IMR-90 (cell line): ENCODE results near the gene YAE1. TPM values are rescaled to one million over a fixed set of nuclear protein-coding genes. Genes with fewer than 3 reads are reported as not detected.

ENCODE experiments used
- ATAC-seq: fragments of 200-7000 bp; cut with Tn5 transposase; 2 replicates; pipeline ENCODE4 v1.9.1; 2020; ENCODE audit warnings: low read depth, mild to moderate bottlenecking, moderate library complexity
- BruUV-seq: library from RNA; stranded (reverse); fragments of 400-500 nt; replicated peaks from 2 replicates; lab custom pipeline; 2021; lab: Mats Ljungman, UMichigan
- CTCF ChIA-PET: fragments of 300-600 bp; formaldehyde crosslinking; extraction: SDS; loops from one replicate; lab custom pipeline; 2021; ENCODE audit warnings: antibody characterized with exemption; lab: Yijun Ruan, JAX
- POLR2A ChIA-PET: fragments of 300-600 bp; sonication (Branson Sonifier 250); formaldehyde crosslinking; loops from one replicate; lab custom pipeline; 2022; ENCODE audit warnings: antibody characterized with exemption; ENCODE audit not compliant: unreplicated experiment; lab: Charles Lee
- DNase-seq: peaks from one replicate; pipeline ENCODE4 v3.0.0; 2013
- H2AFZ ChIP-seq: replicated peaks from 2 replicates; pipeline ENCODE3; 2013; ENCODE audit warnings: low read length, mild to moderate bottlenecking; ENCODE audit not compliant: poor library complexity
- H2AK5ac ChIP-seq: 2 replicates; pipeline ENCODE4 v1.6.1; 2013; ENCODE audit warnings: low read depth, low read length, inconsistent platforms
- H2AK9ac ChIP-seq: replicated peaks from 2 replicates; pipeline ENCODE3; 2013; ENCODE audit warnings: mild to moderate bottlenecking, low read depth, low read length, moderate library complexity; ENCODE audit not compliant: poor library complexity
- H2BK120ac ChIP-seq: 2 replicates; pipeline ENCODE4 v1.6.1; 2013; ENCODE audit warnings: low read depth, low read length, inconsistent platforms
- H2BK15ac ChIP-seq: 3 replicates; pipeline ENCODE4 v1.6.1; 2013; ENCODE audit warnings: low read depth, low read length, inconsistent platforms
- H2BK20ac ChIP-seq: 2 replicates; pipeline ENCODE4 v1.6.1; 2013; ENCODE audit warnings: low read depth, mild to moderate bottlenecking, inconsistent platforms, low read length, moderate library complexity
- H2BK5ac ChIP-seq: 2 replicates; pipeline ENCODE4 v1.6.1; 2013; ENCODE audit warnings: mild to moderate bottlenecking, low read depth, low read length, inconsistent platforms; ENCODE audit not compliant: poor library complexity, severe bottlenecking
- H3K14ac ChIP-seq: replicated peaks from 2 replicates; pipeline ENCODE4 v1.6.1; 2013; ENCODE audit warnings: low read depth, low read length, inconsistent platforms
- H3K18ac ChIP-seq: 2 replicates; pipeline ENCODE4 v1.6.1; 2013; ENCODE audit warnings: low read depth, low read length, control low read depth
- H3K23ac ChIP-seq: 2 replicates; pipeline ENCODE4 v1.6.1; 2013; ENCODE audit warnings: low read depth, low read length, inconsistent platforms
- H3K27ac ChIP-seq: 2 replicates; pipeline ENCODE4 v1.5.1; 2013; ENCODE audit warnings: mild to moderate bottlenecking, control low read depth, low read length; ENCODE audit not compliant: insufficient read depth
- H3K27me3 ChIP-seq: 2 replicates; pipeline ENCODE4 v1.6.1; 2013; ENCODE audit warnings: low read length; ENCODE audit not compliant: control insufficient read depth, insufficient read depth
- H3K36me3 ChIP-seq: 2 replicates; pipeline ENCODE4 v1.6.1; 2013; ENCODE audit warnings: low read length, mixed read lengths; ENCODE audit not compliant: control insufficient read depth, insufficient read depth
- H3K4ac ChIP-seq: 2 replicates; pipeline ENCODE4 v1.6.1; 2013; ENCODE audit warnings: low read depth, low read length, inconsistent platforms
- H3K4me1 ChIP-seq: 2 replicates; pipeline ENCODE4 v1.6.1; 2013; ENCODE audit warnings: low read length, mixed read lengths; ENCODE audit not compliant: control insufficient read depth, insufficient read depth
- H3K4me2 ChIP-seq: 2 replicates; pipeline ENCODE4 v1.6.1; 2013; ENCODE audit warnings: low read depth, mild to moderate bottlenecking, control low read depth, low read length, moderate library complexity
- H3K4me3 ChIP-seq: 2 replicates; pipeline ENCODE4 v1.5.1; 2013; ENCODE audit warnings: low read depth, mild to moderate bottlenecking, control low read depth, low read length, moderate library complexity; ENCODE audit not compliant: insufficient read depth
- H3K56ac ChIP-seq: 2 replicates; pipeline ENCODE4 v1.6.1; 2013; ENCODE audit warnings: low read length, inconsistent platforms; ENCODE audit not compliant: insufficient read depth; ENCODE audit errors: extremely low read depth
- H3K79me1 ChIP-seq, 2 experiments: 2 replicates each; pipeline ENCODE4 v1.6.1; 2013; ENCODE audit warnings: low read length in 2 of 2, inconsistent platforms in 1 of 2, low read depth in 1 of 2
- H3K9ac ChIP-seq: 2 replicates; pipeline ENCODE4 v1.6.1; 2013; ENCODE audit warnings: low read depth, low read length, control low read depth
- H3K9me1 ChIP-seq: 2 replicates; pipeline ENCODE4 v1.6.1; 2013; ENCODE audit warnings: low read length, inconsistent platforms; ENCODE audit not compliant: insufficient read depth
- H3K9me3 ChIP-seq: 2 replicates; pipeline ENCODE4 v1.6.1; 2013; ENCODE audit warnings: low read length; ENCODE audit not compliant: control insufficient read depth, insufficient read depth
- H4K20me1 ChIP-seq: 2 replicates; pipeline ENCODE4 v1.6.1; 2013; ENCODE audit warnings: low read length, inconsistent platforms; ENCODE audit not compliant: insufficient read depth
- H4K5ac ChIP-seq: 2 replicates; pipeline ENCODE4 v1.6.1; 2013; ENCODE audit warnings: mild to moderate bottlenecking, low read depth, low read length, control low read depth
- H4K8ac ChIP-seq, 2 experiments: 2 replicates each; pipeline ENCODE4 v1.6.1; 2013; ENCODE audit warnings: low read depth in 2 of 2, low read length in 2 of 2, control low read depth in 1 of 2, inconsistent platforms in 1 of 2
- H4K91ac ChIP-seq: 2 replicates; pipeline ENCODE4 v1.6.1; 2013; ENCODE audit warnings: low read depth, low read length, inconsistent platforms; ENCODE audit not compliant: insufficient read depth
- CHD1 ChIP-seq: IDR thresholded peaks from 2 replicates; pipeline ENCODE4 v1.6.1; 2012; ENCODE audit warnings: low read depth, low read length, improper control_type of control experiment
- FOS ChIP-seq: fragments of 150-350 bp; IDR thresholded peaks from 2 replicates; pipeline ENCODE4 v1.6.1; 2016; ENCODE audit warnings: low read depth, low read length
- MAZ ChIP-seq: IDR thresholded peaks from 2 replicates; pipeline ENCODE4 v1.6.1; 2012; ENCODE audit warnings: low read depth, mild to moderate bottlenecking, low read length, improper control_type of control experiment, moderate library complexity, borderline replicate concordance
- WGBS, 2 experiments: methylation state at CpG; one replicate each; pipeline versions ENCODE4 v1.1.5 to v1.1.7; 2013; ENCODE audit warnings: missing lambda C conversion rate in 2 of 2; ENCODE audit not compliant: insufficient read length in 1 of 2; ENCODE audit errors: extremely low coverage in 2 of 2; 5-methylcytosine and 5-hydroxymethylcytosine counted together
- dilution Hi-C: fragments of 300-500 bp; cut with HindIII; formaldehyde crosslinking; loops from one replicate; pipeline ENCODE4 v1.14.3; 2018; ENCODE audit warnings: low sequenced_read_pairs; ENCODE audit not compliant: unreplicated experiment
- in situ Hi-C: fragments of 300-500 bp; cut with MboI; formaldehyde crosslinking; loops from 3 replicates; pipeline ENCODE4 v1.14.3; 2019; ENCODE audit warnings: low sequenced_read_pairs, inconsistent platforms, mixed read lengths
- intact Hi-C: fragments of 100-400 bp; cut with micrococcal nuclease; formaldehyde crosslinking; loops from 2 replicates; pipeline ENCODE4 v1.10.0; 2022
- polyA plus RNA-seq, 3 experiments: library from polyadenylated mRNA; depleted of rRNA; stranded (reverse); fragments of >200 nt; gene quantifications; 2 replicates each; pipeline ENCODE4 v1.2.3, GENCODE V29; 2012; ENCODE audit warnings: low replicate concordance in 1 of 3
- total RNA-seq: library from RNA; depleted of rRNA; stranded (reverse); fragments of >200 nt; gene quantifications from 2 replicates; pipeline ENCODE4 v1.2.3, GENCODE V29; 2012

Gene YAE1
- total and polyA plus RNA-seq, 2 of the 4 experiments (the other 2 are of a cell fraction) = 28.6 to 36.7 TPM

DNA sequence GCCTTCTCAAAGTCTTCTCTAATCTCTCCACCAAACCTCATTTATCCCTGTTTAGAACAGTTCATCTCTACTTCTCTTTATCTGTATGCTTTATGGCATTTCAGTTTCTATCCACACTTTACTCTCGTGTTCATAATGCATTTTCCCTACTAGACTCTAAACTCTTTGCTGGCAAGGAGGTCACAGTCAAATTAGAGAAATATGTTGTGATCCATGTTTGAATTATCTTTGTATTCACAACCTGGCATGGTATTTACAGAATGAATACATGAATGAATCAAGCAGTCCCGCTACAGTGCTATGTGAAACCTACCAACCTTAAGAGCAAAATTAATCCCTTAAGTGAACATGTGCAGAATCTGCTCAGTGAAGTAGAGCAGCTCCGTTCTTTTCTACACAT, 12.8 kb upstream of the YAE1 start:
- Histone ChIP-seq H4K5ac (no peak overlapping the region), H2BK120ac (no peak overlapping the region), H3K27ac (no peak overlapping the region), H2AK5ac (no peak overlapping the region), H3K27me3 (peaks cover 7% of the 10 kb centered on the region), H2BK5ac (no peak overlapping the region), H3K9me1 (no peaks in the 10 kb centered on the region), H2BK20ac (no peak overlapping the region), H4K91ac (no peak overlapping the region), H3K9ac (no peak overlapping the region), H3K4me3 (no peak overlapping the region), H3K4me1 (no peaks in the 10 kb centered on the region), H3K18ac (no peak overlapping the region), H3K56ac (no peak overlapping the region), H3K4me2 (no peak overlapping the region), H4K20me1 (no peaks in the 10 kb centered on the region), H3K9me3 (no peaks in the 10 kb centered on the region), H3K4ac (no peak overlapping the region), H2AK9ac (no peak overlapping the region), H4K8ac (no peak overlapping the region), H3K79me1 (no peaks in the 10 kb centered on the region), H2BK15ac (no peak overlapping the region), H3K36me3 (no peaks in the 10 kb centered on the region), H3K23ac (no peak overlapping the region), H3K14ac (no peak overlapping the region), H2AFZ (no peak overlapping the region)
- TF ChIP-seq MAZ = no peak
- no peak for TF ChIP-seq FOS
- no peak for TF ChIP-seq CHD1
- in situ Hi-C loops (no loop called here), intact Hi-C loops (no loop called here), dilution Hi-C loops (no loop called here)
- BruUV-seq = no TSS peak
- CTCF ChIA-PET = no interaction called here
- WGBS, 2 experiments = 80% methylated on average over 1 of the region's 3 CpGs; no CpG with 5 or more reads in 1 of the 2 experiments
- no peak for DNase-seq
- ATAC-seq = no peak
- POLR2A ChIA-PET = no interaction called here
